ENCODE results near the gene ZBTB26. TPM values are rescaled to one million over a fixed set of nuclear protein-coding genes. Genes with fewer than 3 reads are reported as not detected.

The ZBTB26 gene
- total and polyA plus RNA-seq, 8 donors: 1.5 to 5.3 (median 3.1) TPM

GRCh38 chr9:122949696-122950095 lies 18.4 kb upstream of the ZBTB26 start:
- 55 to 61% methylated on average over 1 of the region's 1 CpG for WGBS, 2 donors
- Histone ChIP-seq H3K36me3 (no peaks in the 10 kb centered on the region), H3K27ac (no peak overlapping the region), H3K9me3 (no peaks in the 10 kb centered on the region), H3K27me3 (no peaks in the 10 kb centered on the region), H3K4me3 (no peak overlapping the region), H3K4me1 (peaks cover 19 to 54% (median 30%) of the 10 kb centered on the region in 3 donors)
- DNase-seq (no peak), FAIRE-seq (no peak), ATAC-seq (no peak)
- no peak for TF ChIP-seq CTCF (IDR thresholded peaks at IDR 0.05)
- intact Hi-C loops (cut with DNase I): no loop called here

DNA sequence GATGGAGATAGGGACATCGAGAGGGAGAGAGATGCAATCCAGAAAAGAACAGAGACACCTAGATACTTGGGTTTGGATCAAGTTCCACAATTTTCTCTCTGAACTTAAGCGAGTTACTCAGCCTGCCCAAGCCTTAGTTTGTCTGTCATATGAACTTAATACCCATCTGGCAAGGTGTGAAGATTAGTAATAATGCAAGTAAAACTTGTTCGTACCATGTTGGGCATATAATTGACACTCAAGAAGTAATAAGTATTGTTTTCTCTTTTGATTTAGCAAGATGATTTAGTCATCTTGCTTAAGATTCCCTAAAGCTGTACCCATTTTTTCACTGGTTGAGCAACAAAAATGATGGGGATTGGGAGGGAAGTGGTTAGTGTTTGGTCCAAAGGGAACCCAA lies 17.0 kb upstream of the ZBTB26 start:
- no peak for FAIRE-seq
- H3K9me3 ChIP-seq: no peaks in the 10 kb centered on the region
- TF ChIP-seq CTCF (IDR thresholded peaks at IDR 0.05): no peak
- H3K27me3 ChIP-seq: no peaks in the 10 kb centered on the region
- DNase-seq: no peak
- H3K4me3 ChIP-seq: no peak overlapping the region
- H3K27ac ChIP-seq: no peak overlapping the region
- H3K36me3 ChIP-seq: no peaks in the 10 kb centered on the region
- H3K4me1 ChIP-seq: peaks cover 11 to 40% (median 22%) of the 10 kb centered on the region in 3 donors
- no peak for ATAC-seq
- intact Hi-C loops (cut with DNase I): no loop called here
- 82% methylated on average over 3 of the region's 3 CpGs for WGBS, 2 donors

- peak overlapping the region in 2 of 4 donors; percentile 1 to 12 for H3K27ac ChIP-seq
Observed at GRCh38 chr9:122946461-122947005, 15.2 kb upstream of the ZBTB26 start.

DNA sequence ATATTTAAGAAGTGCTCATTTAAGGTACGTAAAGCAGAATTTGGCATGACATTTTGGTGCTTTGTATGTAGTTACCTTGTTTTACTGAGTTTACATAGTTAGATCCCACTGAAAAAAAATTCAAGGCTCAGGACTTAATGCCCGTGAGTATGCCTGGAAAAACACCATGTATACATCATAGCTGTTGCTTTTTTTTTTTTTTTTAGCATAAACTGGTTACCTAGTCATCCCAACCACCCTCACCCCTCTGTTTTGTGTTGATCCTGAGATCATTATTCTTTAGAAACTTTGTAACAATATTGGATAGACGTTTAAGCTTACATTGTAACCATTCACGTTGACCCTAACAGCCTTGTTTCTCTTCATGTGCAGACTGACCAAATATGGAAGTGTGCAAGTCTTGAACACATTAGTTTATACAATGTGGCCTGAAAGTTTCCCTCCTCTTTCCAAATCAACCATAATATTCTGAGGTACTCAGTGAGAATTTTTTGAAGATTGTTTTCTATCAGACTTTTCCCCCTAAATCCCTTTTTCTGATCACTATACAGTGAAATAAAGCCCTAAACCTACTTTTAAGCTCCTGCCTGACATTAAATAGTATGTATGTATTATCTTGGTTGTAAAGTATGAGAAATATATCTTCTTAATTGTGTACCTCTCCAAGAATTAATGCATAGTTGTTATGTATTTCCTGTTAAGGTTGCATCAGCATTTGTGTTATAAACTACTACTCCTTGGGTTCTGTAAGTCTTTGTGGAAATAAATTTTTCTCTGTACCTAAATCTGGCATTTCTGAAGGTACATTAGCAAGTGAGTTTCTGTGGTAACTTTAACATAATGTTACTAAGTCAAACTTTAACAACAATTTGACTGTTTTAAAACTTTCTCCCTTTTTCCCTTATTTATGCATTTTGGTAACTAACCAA lies 13.9 kb upstream of the ZBTB26 start:
- Histone ChIP-seq H3K27me3 (no peaks in the 10 kb centered on the region), H3K9me3 (no peaks in the 10 kb centered on the region), H3K4me3 (no peak overlapping the region), H3K27ac (no peak overlapping the region), H3K4me1 (peaks cover 11 to 46% (median 30%) of the 10 kb centered on the region in 3 donors), H3K36me3 (no peaks in the 10 kb centered on the region)
- intact Hi-C loops (cut with DNase I): no loop called here
- ATAC-seq (no peak), FAIRE-seq (no peak), DNase-seq (no peak)
- 68 to 72% methylated on average over 4 of the region's 4 CpGs for WGBS, 2 donors
- no peak for TF ChIP-seq CTCF (IDR thresholded peaks at IDR 0.05)

More at GRCh38 chr9:122946461-122947005, 15.2 kb upstream of the ZBTB26 start:
- Histone ChIP-seq H3K4me3 (no peak overlapping the region), H3K4me1 (peaks cover 11 to 52% (median 30%) of the 10 kb centered on the region in 3 donors), H3K9me3 (no peaks in the 10 kb centered on the region), H3K36me3 (no peaks in the 10 kb centered on the region), H3K27me3 (no peaks in the 10 kb centered on the region)
- no peak for TF ChIP-seq CTCF (IDR thresholded peaks at IDR 0.05)
- ATAC-seq (no peak), DNase-seq (no peak), FAIRE-seq (no peak)
- WGBS, 2 donors: 11 to 13% methylated on average over 1 of the region's 1 CpG
- intact Hi-C loops (cut with DNase I): no loop called here
